IMR-90 (cell line): Measurements from ENCODE around the gene ARHGAP28.

ENCODE experiments used
- BHLHE40 ChIP-seq: fragments of 150-350 bp; IDR thresholded peaks from 2 replicates; pipeline ENCODE4 v1.6.1; 2016; ENCODE audit warnings: mild to moderate bottlenecking, low read depth, low read length
- CEBPB ChIP-seq: IDR thresholded peaks from 2 replicates; pipeline ENCODE4 v1.6.1; 2012; ENCODE audit warnings: low read depth, low read length, improper control_type of control experiment
- CTCF ChIP-seq: conservative IDR thresholded peaks from 2 replicates; pipeline ENCODE4 v1.5.1; 2012; ENCODE audit warnings: mild to moderate bottlenecking, low read depth, low read length, improper control_type of control experiment
- ELK1 ChIP-seq: fragments of 150-350 bp; IDR thresholded peaks from 2 replicates; pipeline ENCODE4 v1.6.1; 2016; ENCODE audit warnings: low read depth, mild to moderate bottlenecking, low read length, moderate library complexity, borderline replicate concordance
- FOS ChIP-seq: fragments of 150-350 bp; IDR thresholded peaks from 2 replicates; pipeline ENCODE4 v1.6.1; 2016; ENCODE audit warnings: low read depth, low read length
- MAZ ChIP-seq: IDR thresholded peaks from 2 replicates; pipeline ENCODE4 v1.6.1; 2012; ENCODE audit warnings: low read depth, mild to moderate bottlenecking, low read length, improper control_type of control experiment, moderate library complexity, borderline replicate concordance
- MXI1 ChIP-seq: IDR thresholded peaks from 2 replicates; pipeline ENCODE4 v1.6.1; 2012; ENCODE audit warnings: low read depth, mild to moderate bottlenecking, low read length, moderate library complexity, borderline replicate concordance
- NFE2L2 ChIP-seq: fragments of 150-350 bp; IDR thresholded peaks from 2 replicates; pipeline ENCODE4 v1.6.1; 2016; ENCODE audit warnings: low read depth, mild to moderate bottlenecking, low read length
- POLR2A ChIP-seq: IDR thresholded peaks from 2 replicates; pipeline ENCODE4 v1.6.1; 2012; ENCODE audit warnings: mild to moderate bottlenecking, low read depth, low read length
- RAD21 ChIP-seq: IDR thresholded peaks from 2 replicates; pipeline ENCODE4 v1.6.1; 2012; ENCODE audit warnings: low read length, improper control_type of control experiment
- RCOR1 ChIP-seq: IDR thresholded peaks from 2 replicates; pipeline ENCODE4 v1.6.1; 2012; ENCODE audit warnings: mild to moderate bottlenecking, low read length, improper control_type of control experiment; ENCODE audit not compliant: insufficient replicate concordance
- RFX5 ChIP-seq: IDR thresholded peaks from 2 replicates; pipeline ENCODE4 v1.8.0; 2012; ENCODE audit warnings: low read depth, mild to moderate bottlenecking, low read length, moderate library complexity
- SMC3 ChIP-seq: fragments of 150-350 bp; IDR thresholded peaks from 2 replicates; pipeline ENCODE4 v1.6.1; 2016; ENCODE audit warnings: low read depth, mild to moderate bottlenecking, antibody characterized with exemption, low read length, moderate library complexity
- USF2 ChIP-seq: fragments of 150-350 bp; IDR thresholded peaks from 2 replicates; pipeline ENCODE4 v1.6.1; 2017; ENCODE audit warnings: mild to moderate bottlenecking, antibody characterized with exemption, low read length, low read depth

GRCh38 chr18:6866552-6867085 is 137.1 kb downstream of the ARHGAP28 start:
- TF ChIP-seq CEBPB (no peak), CTCF (no peak), MXI1 (no peak), POLR2A (no peak), USF2 (no peak), MAZ (no peak), RCOR1 (no peak), FOS (no peak), RAD21 (no peak), ELK1 (no peak), RFX5 (no peak), BHLHE40 (no peak), SMC3 (no peak), NFE2L2 (no peak)
